Left ventricle myocardium inferior (tissue), 1 donor: ENCODE results near the gene PNKD. TPM values are rescaled to one million over a fixed set of nuclear protein-coding genes. Genes with fewer than 3 reads are reported as not detected.
A peak's percentile ranks its signal among the peaks of the same experiment; 100 is the strongest.

Source experiments
- DNase-seq: peaks from one replicate; pipeline ENCODE4 v3.0.0-alpha.2; 2020
- H3K27ac ChIP-seq: fragments of 200-600 bp; replicated peaks from 2 replicates; pipeline ENCODE4 v1.8.0; 2021
- H3K27me3 ChIP-seq: fragments of 200-600 bp; 2 replicates; pipeline ENCODE4 v1.8.0; 2021; ENCODE audit warnings: low read depth
- H3K36me3 ChIP-seq: fragments of 200-600 bp; 2 replicates; pipeline ENCODE4 v1.8.0; 2021
- H3K4me1 ChIP-seq: fragments of 200-600 bp; 2 replicates; pipeline ENCODE4 v1.8.0; 2021
- H3K4me3 ChIP-seq: fragments of 200-600 bp; 2 replicates; pipeline ENCODE4 v1.8.0; 2021; ENCODE audit warnings: mild to moderate bottlenecking, moderate library complexity
- H3K9me3 ChIP-seq: fragments of 200-600 bp; replicated peaks from 2 replicates; pipeline ENCODE4 v1.8.0; 2021
- intact Hi-C: fragments of 100-400 bp; cut with micrococcal nuclease; formaldehyde crosslinking; loops from one replicate; pipeline ENCODE4 v1.11.0; 2022
- total RNA-seq: library from RNA; stranded (reverse); fragmentation: NEBNext Ultra II Directional; extraction: Animal tissue kit (Norgen Biotek cat#: 25700); gene quantifications from one replicate; pipeline ENCODE4 v1.2.1, GENCODE V29; 2021
- TF ChIP-seq, protein P1 (sequence below): fragments of 200-600 bp; IDR thresholded peaks from 2 replicates; pipeline ENCODE4 v1.8.0; 2021; ENCODE audit warnings: antibody characterized with exemption, mild to moderate bottlenecking, borderline replicate concordance
- donor health status: DM: no; HTN: yes; CAD: no; lungs with severe emphysema.

The PNKD gene
- total RNA-seq, 1 donor from 2014 or later = 75.4 TPM

DNA sequence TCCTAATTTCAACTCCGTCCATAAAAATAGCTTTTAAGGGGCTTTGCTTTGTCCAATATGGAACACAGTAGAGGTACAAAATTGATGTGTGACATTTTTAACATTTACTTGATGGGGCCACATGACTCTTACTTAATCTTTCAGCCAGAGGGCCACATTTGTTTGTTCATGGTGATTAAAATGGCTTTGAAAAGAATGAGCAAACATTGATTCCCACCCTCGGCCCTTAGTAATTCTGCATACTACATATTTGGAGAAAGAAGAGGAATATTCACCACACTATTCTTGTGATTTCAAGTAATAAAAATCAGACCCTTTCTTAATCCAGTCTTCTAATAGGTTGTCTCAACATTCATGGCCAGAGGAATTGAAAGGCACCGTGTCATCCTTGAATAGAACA lies 35.8 kb upstream of the PNKD start:
- intact Hi-C loops = no loop called here
- Histone ChIP-seq H3K4me1 (peaks cover 40% of the 10 kb centered on the region), H3K9me3 (no peaks in the 10 kb centered on the region), H3K36me3 (peaks cover 100% of the 10 kb centered on the region), H3K4me3 (no peak overlapping the region), H3K27ac (no peak overlapping the region), H3K27me3 (no peaks in the 10 kb centered on the region)
- DNase-seq = no peak
- TF ChIP-seq, protein P1, sequence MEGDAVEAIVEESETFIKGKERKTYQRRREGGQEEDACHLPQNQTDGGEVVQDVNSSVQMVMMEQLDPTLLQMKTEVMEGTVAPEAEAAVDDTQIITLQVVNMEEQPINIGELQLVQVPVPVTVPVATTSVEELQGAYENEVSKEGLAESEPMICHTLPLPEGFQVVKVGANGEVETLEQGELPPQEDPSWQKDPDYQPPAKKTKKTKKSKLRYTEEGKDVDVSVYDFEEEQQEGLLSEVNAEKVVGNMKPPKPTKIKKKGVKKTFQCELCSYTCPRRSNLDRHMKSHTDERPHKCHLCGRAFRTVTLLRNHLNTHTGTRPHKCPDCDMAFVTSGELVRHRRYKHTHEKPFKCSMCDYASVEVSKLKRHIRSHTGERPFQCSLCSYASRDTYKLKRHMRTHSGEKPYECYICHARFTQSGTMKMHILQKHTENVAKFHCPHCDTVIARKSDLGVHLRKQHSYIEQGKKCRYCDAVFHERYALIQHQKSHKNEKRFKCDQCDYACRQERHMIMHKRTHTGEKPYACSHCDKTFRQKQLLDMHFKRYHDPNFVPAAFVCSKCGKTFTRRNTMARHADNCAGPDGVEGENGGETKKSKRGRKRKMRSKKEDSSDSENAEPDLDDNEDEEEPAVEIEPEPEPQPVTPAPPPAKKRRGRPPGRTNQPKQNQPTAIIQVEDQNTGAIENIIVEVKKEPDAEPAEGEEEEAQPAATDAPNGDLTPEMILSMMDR = no peak

DNA sequence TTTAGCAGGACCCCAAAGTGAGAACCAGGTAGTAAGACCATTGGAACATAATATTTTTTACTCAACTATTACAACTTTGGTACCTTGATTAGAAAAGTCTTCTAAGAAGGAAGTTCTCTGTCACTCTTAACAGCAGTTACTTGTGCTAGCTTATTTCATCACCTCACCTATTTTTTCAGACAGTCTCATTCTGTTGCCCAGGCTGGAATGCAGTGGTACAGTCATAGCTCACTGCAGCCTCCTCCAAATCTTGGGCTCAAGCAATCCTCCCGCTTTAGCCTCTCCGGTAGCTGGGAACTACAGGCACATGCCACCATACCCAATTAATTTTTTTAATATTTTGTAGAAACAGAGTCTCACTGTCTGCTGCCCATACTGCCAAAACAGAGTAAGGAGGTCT lies 35.3 kb upstream of the PNKD start:
- Histone ChIP-seq H3K4me3 (no peak overlapping the region), H3K36me3 (peaks cover 100% of the 10 kb centered on the region), H3K4me1 (peaks cover 35% of the 10 kb centered on the region), H3K27me3 (no peaks in the 10 kb centered on the region), H3K9me3 (no peaks in the 10 kb centered on the region), H3K27ac (no peak overlapping the region)
- no peak for DNase-seq
- TF ChIP-seq, protein P1 = no peak
- intact Hi-C loops = no loop called here

DNA sequence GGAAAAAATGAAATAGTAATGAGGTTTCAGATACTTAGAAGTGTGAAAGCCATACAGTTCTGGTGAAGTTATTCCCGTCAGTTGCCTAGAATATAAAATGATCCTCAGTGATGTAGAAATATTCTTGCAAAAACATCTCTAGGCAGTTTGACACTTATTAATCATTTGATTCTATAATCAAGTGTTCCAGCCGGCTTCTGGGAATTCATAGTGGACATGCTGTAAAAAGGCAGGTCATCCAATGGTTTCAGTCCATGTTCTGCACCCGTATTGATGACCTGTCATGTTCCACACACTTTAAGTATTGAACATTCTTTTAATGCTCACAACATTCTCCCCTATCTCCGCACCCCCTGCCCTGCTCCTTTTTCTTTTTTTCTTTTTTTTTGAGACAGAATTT lies 33.5 kb upstream of the PNKD start:
- peaks cover 93% of the 10 kb centered on the region for H3K36me3 ChIP-seq
- H3K27ac ChIP-seq = no peak overlapping the region
- no peak for DNase-seq
- no peaks in the 10 kb centered on the region for H3K9me3 ChIP-seq
- TF ChIP-seq, protein P1 = no peak
- H3K27me3 ChIP-seq = no peaks in the 10 kb centered on the region
- intact Hi-C loops = no loop called here
- peaks cover 32% of the 10 kb centered on the region for H3K4me1 ChIP-seq
- H3K4me3 ChIP-seq = no peak overlapping the region

DNA sequence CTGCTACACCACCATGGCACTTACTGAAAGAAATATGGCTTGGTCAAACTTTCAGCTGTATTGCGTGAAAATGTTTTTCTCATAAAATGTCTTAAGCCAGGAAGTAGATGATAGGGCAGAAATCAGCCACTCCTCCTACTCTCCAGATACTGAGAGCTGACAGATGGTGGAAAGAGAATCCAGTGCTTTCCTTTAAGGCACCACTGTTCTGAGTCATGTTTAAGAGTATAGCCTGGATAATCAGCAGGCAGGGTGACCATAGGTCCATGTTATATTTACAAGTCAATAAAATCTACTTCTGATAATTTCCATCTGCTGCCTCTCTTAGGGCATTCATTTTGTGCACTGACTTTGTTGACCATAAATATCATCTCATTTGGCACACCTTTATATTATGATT lies 31.4 kb upstream of the PNKD start:
- Histone ChIP-seq H3K36me3 (peaks cover 87% of the 10 kb centered on the region), H3K27me3 (no peaks in the 10 kb centered on the region), H3K27ac (no peak overlapping the region), H3K4me1 (peaks cover 40% of the 10 kb centered on the region), H3K4me3 (no peak overlapping the region), H3K9me3 (no peaks in the 10 kb centered on the region)
- DNase-seq = no peak
- TF ChIP-seq, protein P1 = no peak
- intact Hi-C loops = no loop called here

DNA sequence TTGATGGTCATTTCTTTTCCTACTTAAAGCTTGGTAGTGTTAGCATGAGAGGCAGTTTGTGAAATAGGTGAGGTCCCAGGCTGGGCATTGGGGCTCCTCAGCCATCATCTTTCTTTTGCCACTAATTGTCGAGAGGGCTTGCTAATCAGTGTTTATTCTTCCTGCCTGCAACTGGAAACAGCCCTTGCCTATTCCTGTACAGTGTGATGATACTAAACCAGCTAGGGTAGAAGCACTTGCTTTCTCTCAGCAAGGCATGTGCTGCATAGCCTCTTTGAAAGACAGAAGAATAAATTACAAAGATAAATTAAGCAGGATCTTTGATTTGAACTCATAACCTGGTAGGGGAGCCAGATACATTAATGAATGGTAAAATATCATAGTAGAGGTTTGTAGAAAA lies 26.1 kb upstream of the PNKD start:
- intact Hi-C loops = no loop called here
- H3K36me3 ChIP-seq = peaks cover 81% of the 10 kb centered on the region
- TF ChIP-seq, protein P1 = no peak
- peaks cover 48% of the 10 kb centered on the region for H3K4me1 ChIP-seq
- H3K9me3 ChIP-seq = no peaks in the 10 kb centered on the region
- no peaks in the 10 kb centered on the region for H3K27me3 ChIP-seq
- no peak overlapping the region for H3K4me3 ChIP-seq
- H3K27ac ChIP-seq = peak overlapping the region; percentile 51
- DNase-seq = no peak

DNA sequence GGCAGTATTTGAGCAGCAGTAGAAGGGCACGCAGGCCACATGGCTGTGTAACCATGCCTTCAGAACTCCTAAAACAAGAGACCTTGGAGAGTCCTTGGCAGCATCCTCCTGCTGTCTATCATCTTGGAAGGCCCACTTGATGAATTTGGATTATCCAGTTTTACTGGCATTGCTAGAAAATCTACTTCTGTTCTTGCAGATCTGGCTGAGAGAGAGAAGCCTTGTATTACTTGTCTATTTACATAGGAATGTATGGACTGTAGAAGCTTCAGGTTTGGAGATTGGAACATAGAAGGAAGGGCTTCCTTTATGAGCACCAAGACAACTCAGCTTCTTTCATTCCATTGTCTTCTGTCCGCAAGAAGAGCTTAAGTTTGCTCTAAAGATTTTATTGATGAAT lies 25.7 kb upstream of the PNKD start:
- no peak overlapping the region for H3K4me3 ChIP-seq
- intact Hi-C loops = no loop called here
- H3K27me3 ChIP-seq = no peaks in the 10 kb centered on the region
- peaks cover 48% of the 10 kb centered on the region for H3K4me1 ChIP-seq
- H3K36me3 ChIP-seq = peaks cover 81% of the 10 kb centered on the region
- no peak for DNase-seq
- peak overlapping the region; percentile 51 for H3K27ac ChIP-seq
- no peaks in the 10 kb centered on the region for H3K9me3 ChIP-seq
- TF ChIP-seq, protein P1 = no peak
